ENCODE results near the gene CDC20B. TPM values are rescaled to one million over a fixed set of nuclear protein-coding genes. Genes with fewer than 3 reads are reported as not detected.

The CDC20B gene
- total RNA-seq, 1 experiment from 2014 or later = not detected

DNA sequence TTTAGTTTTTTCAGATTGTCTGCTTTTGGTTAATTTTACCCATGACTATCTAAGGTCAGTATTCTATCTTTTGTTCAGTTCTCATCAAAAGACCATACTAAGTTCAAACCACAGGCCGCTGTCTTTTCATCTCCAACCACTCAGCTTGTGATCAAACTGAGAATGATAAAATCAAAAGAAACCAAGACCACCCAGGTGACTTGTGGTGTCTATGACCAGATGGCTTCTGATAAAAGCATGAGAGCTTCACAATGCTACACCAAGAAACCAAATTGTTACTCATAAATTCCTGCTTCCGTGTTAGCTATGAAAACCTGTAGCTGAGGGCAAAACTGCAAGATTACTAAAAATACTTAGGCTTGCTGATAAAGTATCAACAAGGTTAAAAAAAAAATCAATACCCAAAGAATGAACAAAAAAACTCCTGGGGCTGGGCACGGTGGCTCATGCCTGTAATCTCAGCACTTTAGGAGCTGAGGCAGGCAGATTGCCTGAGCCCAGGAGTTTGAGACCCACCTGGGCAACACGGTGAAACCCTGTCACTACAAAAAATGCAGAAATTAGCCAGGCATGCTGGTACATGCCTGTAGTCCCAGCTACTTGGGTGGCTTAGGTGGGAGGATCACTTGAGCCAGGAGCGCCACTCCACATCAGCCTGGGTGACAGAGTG lies 38.8 kb downstream of the CDC20B start (continued):
- TF ChIP-seq, protein P1, sequence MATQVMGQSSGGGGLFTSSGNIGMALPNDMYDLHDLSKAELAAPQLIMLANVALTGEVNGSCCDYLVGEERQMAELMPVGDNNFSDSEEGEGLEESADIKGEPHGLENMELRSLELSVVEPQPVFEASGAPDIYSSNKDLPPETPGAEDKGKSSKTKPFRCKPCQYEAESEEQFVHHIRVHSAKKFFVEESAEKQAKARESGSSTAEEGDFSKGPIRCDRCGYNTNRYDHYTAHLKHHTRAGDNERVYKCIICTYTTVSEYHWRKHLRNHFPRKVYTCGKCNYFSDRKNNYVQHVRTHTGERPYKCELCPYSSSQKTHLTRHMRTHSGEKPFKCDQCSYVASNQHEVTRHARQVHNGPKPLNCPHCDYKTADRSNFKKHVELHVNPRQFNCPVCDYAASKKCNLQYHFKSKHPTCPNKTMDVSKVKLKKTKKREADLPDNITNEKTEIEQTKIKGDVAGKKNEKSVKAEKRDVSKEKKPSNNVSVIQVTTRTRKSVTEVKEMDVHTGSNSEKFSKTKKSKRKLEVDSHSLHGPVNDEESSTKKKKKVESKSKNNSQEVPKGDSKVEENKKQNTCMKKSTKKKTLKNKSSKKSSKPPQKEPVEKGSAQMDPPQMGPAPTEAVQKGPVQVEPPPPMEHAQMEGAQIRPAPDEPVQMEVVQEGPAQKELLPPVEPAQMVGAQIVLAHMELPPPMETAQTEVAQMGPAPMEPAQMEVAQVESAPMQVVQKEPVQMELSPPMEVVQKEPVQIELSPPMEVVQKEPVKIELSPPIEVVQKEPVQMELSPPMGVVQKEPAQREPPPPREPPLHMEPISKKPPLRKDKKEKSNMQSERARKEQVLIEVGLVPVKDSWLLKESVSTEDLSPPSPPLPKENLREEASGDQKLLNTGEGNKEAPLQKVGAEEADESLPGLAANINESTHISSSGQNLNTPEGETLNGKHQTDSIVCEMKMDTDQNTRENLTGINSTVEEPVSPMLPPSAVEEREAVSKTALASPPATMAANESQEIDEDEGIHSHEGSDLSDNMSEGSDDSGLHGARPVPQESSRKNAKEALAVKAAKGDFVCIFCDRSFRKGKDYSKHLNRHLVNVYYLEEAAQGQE (IDR thresholded peaks at IDR 0.05; ENCODE audit: low read depth) = no peak

DNA sequence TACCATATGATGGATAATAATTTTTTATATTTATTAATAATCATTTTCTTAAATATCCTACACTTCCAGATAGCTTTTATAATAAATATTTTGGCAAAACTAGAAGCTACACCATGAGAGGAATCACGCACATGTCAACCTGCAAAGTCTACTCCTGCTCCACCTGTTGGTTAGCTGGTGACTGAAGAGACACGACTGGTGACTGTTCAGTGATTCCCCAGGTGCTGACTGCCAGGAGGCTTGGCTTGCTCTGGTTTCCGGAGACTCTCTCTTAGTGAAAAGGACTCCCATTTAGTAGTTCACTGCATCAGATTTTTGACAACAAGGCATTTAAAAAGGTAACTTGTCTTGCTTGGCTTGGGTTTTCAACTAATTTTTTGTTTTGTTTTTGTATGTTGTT lies 49.6 kb downstream of the CDC20B start:
- RAD21 ChIA-PET (ENCODE audit: low non-redundant PET in 1 of 2, low total read pairs in 2 of 2, uncharacterized antibody in 2 of 2, unreplicated experiment in 2 of 2) = no interaction called here
- no peak for TF ChIP-seq RAD21 (IDR thresholded peaks at IDR 0.05; ENCODE audit: low read depth)
- TF ChIP-seq, protein P2, sequence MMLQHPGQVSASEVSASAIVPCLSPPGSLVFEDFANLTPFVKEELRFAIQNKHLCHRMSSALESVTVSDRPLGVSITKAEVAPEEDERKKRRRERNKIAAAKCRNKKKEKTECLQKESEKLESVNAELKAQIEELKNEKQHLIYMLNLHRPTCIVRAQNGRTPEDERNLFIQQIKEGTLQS (IDR thresholded peaks at IDR 0.05) = no peak
- TF ChIP-seq ZNF274 (IDR thresholded peaks at IDR 0.05; ENCODE audit: low read depth, low read length) = no peak
- no peak for TF ChIP-seq EZH2phosphoT487 (IDR thresholded peaks at IDR 0.05; ENCODE audit: borderline replicate concordance)
- no peak for TF ChIP-seq SIN3A (IDR thresholded peaks at IDR 0.05; ENCODE audit: low read depth)
- TF ChIP-seq ZFX (IDR thresholded peaks at IDR 0.05) = no peak
- no peak for TF ChIP-seq POLR2AphosphoS5 (IDR thresholded peaks at IDR 0.05; ENCODE audit: low read depth, low read length)
- TF ChIP-seq CBX3 (IDR thresholded peaks at IDR 0.05; ENCODE audit: low read depth) = no peak
- no peak for TF ChIP-seq CEBPB (IDR thresholded peaks at IDR 0.05; ENCODE audit: low read depth)
- TF ChIP-seq, protein P3, sequence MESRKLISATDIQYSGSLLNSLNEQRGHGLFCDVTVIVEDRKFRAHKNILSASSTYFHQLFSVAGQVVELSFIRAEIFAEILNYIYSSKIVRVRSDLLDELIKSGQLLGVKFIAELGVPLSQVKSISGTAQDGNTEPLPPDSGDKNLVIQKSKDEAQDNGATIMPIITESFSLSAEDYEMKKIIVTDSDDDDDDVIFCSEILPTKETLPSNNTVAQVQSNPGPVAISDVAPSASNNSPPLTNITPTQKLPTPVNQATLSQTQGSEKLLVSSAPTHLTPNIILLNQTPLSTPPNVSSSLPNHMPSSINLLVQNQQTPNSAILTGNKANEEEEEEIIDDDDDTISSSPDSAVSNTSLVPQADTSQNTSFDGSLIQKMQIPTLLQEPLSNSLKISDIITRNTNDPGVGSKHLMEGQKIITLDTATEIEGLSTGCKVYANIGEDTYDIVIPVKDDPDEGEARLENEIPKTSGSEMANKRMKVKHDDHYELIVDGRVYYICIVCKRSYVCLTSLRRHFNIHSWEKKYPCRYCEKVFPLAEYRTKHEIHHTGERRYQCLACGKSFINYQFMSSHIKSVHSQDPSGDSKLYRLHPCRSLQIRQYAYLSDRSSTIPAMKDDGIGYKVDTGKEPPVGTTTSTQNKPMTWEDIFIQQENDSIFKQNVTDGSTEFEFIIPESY (IDR thresholded peaks at IDR 0.05; ENCODE audit: extremely low read depth, insufficient replicate concordance, low read length) = no peak
- TF ChIP-seq POLR2A (IDR thresholded peaks at IDR 0.05; ENCODE audit: borderline replicate concordance, extremely low read depth, insufficient read depth, insufficient read length) = no peak
- TF ChIP-seq EGR1 (IDR thresholded peaks at IDR 0.05; ENCODE audit: low read depth) = no peak
- no peak for TF ChIP-seq SP1 (IDR thresholded peaks at IDR 0.05; ENCODE audit: low read depth)
- Histone ChIP-seq H3K36me3 (ENCODE audit: control insufficient read depth in 1 of 2, insufficient read depth in 2 of 2, low read length in 2 of 2) (no peaks in the 10 kb centered on the region), H3K9me2 (ENCODE audit: insufficient read depth) (no peaks in the 10 kb centered on the region), H3K9me3 (ENCODE audit: control insufficient read depth in 1 of 2, insufficient read depth in 1 of 2, low read depth in 1 of 2, low read length in 2 of 2) (no peaks in the 10 kb centered on the region), H4K20me1 (ENCODE audit: insufficient read depth) (no peaks in the 10 kb centered on the region), H3K4me1 (ENCODE audit: control insufficient read depth in 1 of 2, insufficient read depth in 2 of 2, low read length in 2 of 2) (no peaks in the 10 kb centered on the region), H3K9ac (ENCODE audit: low read length) (no peak overlapping the region), H2AFZ (ENCODE audit: low read depth, low read length, poor library complexity, severe bottlenecking) (no peak overlapping the region), H3K27me3 (ENCODE audit: insufficient read depth, low read length) (peaks cover 36% of the 10 kb centered on the region), H3K4me3 (replicated peaks in 1 of 2; ENCODE audit: low read depth in 1 of 2, low read length in 2 of 2) (no peak overlapping the region), H3K79me2 (ENCODE audit: insufficient read depth, low read length) (no peaks in the 10 kb centered on the region), H3K27ac (ENCODE audit: low read depth, low read length) (no peak overlapping the region), H3K4me2 (ENCODE audit: low read length) (no peak overlapping the region)
- POLR2A ChIA-PET = no interaction called here
- intact Hi-C loops (cut with micrococcal nuclease) = no loop called here
- CTCF ChIA-PET = no interaction called here
- BruUV-seq (replicated peaks) = no TSS peak
- no peak; the same call in 1 of the 2 replicates for ATAC-seq
- DNase-seq (ENCODE audit: low read depth, low spot score) = no peak
